Smooth muscle cell of the brain vasculature (primary cell): Measurements from ENCODE around the gene GPR148.

ENCODE experiments used
- DNase-seq: peaks from one replicate; pipeline ENCODE4 v3.0.0-alpha.2; 2012; ENCODE audit warnings: low read depth, low spot score

GPR148 gene

GRCh38 chr2:130749641-130750040, 20.8 kb downstream of the GPR148 start:
- no peak for DNase-seq

DNA sequence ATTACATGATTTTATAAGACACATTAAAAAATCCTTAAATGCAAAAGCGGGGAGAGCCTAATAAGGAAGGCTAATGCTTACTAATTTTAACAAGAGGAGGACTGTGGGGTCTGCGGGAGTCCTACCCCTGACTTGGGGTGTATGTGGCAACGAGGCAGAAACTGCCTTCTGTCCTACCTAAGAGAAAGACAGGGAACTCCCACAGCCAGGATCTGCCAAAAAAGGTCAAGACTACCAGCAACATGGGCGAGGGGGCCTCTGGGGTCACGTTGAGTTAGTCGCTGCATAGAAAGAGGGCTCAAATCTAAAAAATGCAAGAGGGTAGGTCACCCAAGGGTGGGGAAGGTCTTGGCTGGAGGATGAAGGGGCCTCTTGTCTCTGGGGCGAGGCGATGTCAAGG, 25.9 kb downstream of the GPR148 start:
- DNase-seq, result no peak

DNA sequence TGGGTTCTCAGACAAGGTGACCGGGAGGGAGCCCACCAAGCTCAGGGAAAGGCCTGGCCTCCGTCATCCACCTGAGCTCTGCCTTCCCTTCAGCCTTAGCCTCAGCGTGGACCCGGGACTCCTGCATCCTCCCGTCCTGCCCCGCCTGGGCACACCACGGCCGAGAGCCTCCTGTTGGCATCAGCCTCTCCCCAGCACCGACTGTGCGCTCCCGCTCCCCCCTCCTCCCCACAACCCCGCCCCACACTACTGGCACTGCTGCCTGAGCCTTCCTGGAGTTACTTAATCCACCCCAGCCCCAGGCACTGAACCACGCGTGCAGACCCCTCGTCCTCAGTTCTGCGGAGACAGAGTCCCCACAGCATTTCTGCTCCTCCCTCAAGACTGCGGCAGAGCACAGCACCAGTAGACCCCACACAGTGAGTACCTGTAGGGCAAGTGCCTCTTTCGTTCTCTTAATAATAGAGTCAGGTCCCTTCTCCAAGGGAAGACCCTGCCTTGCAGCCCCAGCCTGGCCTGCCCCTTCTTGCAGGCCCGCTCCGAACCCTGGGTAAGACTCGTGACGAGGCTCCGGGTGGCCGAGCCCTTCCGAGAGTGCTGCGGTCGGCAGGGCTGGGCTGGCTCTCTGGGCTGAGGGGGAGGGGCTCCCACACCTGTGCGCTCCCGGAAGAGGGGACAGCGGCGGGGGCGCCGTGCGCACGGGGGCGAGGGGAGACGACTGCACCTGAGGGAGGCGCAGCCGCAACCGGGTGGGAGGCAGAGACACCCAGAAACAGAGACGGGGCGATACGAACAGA, 26.6 kb downstream of the GPR148 start, which contains the start of gene AMER3:
AMER3 (plus strand) TSS at position 285 of the 797 bp plus-strand sequence. CDS start 6,533 bp downstream, outside the sequence.
- no peak for DNase-seq

- no peak for DNase-seq
Observed at GRCh38 chr2:130756053-130756873, 27.4 kb downstream of the GPR148 start.

- DNase-seq, result no peak
Observed at GRCh38 chr2:130756874-130757668, 28.2 kb downstream of the GPR148 start.

DNA sequence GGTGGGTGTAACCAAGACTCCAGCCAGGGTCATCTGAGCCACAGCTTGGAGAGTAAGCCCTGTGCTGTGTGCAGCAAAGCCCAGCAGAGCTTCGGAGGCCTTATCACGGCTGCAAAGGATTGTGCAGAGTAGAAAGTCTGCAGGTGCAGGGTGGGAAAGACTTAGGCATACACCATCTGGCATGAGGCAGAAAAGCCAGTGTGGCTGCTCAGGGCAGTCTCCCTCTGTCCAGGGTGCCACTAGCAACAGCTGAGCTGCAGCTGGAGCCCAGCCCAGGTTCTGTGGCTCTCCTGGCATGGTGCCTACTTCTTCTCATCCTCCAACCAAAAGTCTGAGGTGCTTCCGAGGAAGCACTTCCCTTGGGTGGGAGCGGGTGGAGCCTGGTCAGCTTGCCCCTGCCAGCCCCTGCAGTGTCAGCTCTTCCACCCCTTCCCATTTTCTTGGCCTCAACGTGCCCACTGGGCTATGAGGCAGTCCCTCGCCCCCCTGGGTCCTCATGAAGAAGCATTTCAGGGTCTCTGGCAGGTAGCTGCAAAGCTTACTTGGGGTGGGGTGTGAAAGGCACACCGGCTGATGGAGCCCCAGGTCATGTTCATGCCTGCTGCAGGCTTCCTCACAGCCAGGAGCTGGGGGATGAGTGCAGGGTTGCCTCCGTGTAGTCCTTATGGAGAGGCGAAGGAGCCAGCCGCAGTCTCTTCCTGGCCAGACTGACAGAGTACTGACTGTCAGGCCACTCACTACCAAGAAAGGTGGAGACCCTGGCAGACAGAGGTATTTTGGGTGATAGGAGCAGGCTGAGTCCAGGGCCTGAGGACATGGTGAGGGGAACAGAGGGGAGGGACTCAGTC, 31.3 kb downstream of the GPR148 start:
- no peak for DNase-seq

DNA sequence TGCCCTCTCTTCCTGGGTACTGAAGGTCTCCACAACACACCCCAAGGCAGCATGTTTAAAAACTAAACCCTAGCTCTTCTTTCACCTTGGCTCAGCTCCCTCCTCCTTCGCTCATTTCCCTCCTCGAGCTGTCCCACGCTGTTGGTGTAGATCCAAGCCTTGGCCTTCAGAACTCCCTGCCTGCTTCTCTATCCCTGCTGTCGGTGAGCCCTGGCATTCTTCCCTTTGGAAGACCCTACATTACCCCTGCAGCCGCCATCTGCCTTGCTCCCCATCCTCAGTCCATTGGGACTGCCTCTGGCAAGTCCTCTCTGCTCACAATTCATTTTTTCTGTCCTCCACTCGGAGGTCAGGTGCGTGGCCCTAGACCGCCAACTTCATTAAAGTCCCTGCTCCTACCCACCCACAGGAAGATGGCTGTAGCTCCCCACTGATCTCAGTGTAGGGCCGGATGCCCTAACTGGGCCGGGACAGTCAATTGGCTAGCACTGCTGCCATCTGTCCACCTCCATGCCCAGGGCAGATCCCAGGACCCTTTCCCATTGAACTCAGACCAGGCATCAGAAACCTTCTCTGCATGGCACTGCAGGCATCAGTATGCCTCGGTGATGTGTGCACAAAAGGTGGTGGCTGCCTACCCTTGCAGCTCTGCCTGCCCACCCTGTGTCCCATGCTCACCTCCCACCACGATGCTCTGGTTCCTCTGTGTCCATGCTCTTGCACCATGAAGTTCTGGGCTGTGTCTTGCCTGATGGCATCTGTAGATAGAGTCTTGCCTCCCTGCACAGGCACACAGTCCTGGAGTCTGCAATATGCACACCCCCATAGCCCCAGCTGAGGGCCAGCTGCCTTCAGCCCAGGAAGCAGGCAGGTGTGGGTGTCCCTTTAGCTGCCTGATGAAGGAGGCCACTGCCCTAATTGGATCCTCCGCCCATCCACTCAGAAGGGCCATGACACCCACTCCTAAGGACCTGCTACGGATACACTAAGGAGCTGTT, 32.2 kb downstream of the GPR148 start:
- DNase-seq, result no peak

DNA sequence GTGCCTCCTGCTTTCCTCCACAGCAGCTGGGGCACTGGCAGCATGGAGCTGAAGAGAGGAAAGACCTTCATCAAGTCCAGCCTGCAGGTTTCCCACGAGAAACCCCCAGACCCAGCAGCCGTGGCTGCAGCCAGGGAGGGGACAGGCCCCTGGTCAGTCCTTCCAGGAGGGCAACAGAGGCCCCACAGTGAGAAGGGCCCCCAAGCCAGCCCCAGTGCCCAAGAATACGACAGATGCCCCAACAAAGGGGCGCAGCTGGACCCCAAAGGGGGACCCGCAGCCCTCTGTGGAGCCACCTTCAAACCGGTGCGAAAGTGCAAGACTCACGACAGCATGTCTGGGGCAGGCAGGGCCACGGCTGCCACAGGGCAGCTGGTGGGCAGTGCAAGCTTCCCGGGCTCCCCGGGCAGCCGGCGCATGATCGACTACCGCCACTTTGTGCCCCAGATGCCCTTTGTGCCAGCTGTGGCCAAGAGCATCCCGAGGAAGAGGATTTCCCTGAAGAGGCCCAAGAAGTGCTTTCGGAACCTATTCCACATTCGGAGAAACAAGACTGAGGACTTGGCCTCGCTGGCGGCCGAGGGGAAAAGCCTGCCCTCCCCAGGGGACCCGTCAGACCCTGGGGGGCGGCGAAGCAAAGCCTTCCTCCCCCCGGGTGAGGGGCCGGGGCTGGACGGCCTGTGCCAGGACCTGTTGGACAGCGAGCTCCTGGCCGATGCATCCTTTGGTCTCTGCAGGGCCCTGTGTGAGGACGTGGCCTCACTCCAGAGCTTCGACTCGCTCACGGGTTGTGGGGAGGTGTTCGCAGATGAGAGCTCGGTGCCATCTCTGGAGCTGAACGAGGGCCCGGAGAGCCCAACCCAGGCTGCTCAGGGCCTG, 33.4 kb downstream of the GPR148 start:
- no peak for DNase-seq

- no peak for DNase-seq
Observed at GRCh38 chr2:130762910-130763385, 34.1 kb downstream of the GPR148 start.

GRCh38 chr2:130763405-130763804, 34.5 kb downstream of the GPR148 start:
- no peak for DNase-seq

GRCh38 chr2:130764035-130764820, 35.4 kb downstream of the GPR148 start:
- DNase-seq, result no peak

DNA sequence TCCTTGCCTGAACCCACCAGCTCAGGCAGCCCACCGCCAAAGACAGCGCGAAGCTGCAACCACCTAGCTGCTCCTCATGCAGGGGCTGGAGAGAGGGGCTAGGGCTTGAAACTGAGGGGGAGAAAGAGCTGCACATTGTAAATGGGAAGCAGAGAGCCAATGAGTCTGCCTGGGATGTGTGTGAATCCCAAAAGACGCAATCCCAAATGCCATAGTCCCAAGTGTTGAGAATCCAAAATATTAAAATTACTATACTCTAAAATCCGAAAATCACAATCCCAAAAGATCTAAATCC, 35.9 kb downstream of the GPR148 start:
- no peak for DNase-seq

DNA sequence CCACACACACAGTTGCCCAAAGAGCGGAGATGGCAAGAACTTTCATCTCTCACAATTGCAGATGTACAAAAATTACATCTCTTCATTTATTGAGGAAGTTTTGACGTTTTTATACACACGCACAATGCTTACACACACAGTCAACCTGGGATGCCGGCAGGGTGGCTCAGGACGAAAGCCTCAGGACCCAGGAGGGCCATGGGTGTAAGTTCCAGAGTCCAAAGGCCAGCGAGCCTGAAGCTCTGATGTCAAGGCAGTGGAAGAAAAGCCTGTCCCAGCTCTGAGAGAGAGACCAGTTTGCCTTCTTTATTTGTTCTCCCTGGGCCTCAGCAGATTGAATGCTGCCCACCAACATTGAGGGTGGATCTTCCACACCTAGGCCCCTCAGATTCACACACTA, 36.6 kb downstream of the GPR148 start:
- DNase-seq, result no peak

GRCh38 chr2:130766037-130766436, 37.2 kb downstream of the GPR148 start:
- no peak for DNase-seq

DNA sequence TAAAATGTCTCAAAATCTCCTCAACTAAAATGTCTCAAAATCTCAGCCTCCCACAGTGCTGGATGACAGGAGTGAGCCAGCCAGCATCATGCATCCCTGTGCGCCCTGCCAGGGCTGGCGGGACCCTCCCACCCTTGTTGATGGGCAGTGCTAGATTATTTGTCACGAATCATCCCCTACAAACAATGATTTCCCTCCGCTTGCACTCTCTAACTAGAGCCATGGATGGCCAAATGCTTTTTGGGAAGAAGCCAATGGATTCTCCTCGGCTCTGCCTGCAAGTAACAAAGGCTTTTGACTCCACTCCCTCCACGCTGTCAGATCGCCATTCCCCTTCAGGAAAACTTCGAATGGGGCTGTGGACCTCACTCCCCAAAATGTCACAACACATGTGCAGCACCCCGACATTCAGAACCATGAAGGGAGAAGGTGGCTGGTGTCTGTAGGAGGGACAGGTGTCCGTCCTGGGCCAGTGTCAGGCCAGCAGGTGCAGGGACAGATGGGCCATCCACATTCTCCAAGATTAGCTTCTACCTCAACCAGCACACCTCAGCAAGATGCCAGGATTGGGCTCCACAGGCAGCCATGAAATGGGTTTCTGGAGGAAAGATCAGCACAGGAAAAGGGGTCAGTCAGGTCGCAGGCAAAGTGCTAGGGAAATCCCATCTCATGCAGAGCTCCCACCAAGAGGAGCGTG, 38.0 kb downstream of the GPR148 start:
- no peak for DNase-seq

GRCh38 chr2:130767408-130767775, 38.5 kb downstream of the GPR148 start:
- DNase-seq, result no peak

- no peak for DNase-seq
Observed at GRCh38 chr2:130768191-130768855, 39.5 kb downstream of the GPR148 start.
